AG04450 (cell line): Measurements from ENCODE around the gene TEX10. TPM values are rescaled to one million over a fixed set of nuclear protein-coding genes. Genes with fewer than 3 reads are reported as not detected.

Experiments used
- CTCF ChIA-PET: fragments of 300-600, 350-600 bp; formaldehyde crosslinking; extraction: SDS; loops from one replicate; lab custom pipeline; 2022; ENCODE audit warnings: antibody characterized with exemption, inconsistent platforms; lab: Charles Lee
- POLR2A ChIA-PET: fragments of 350-600 bp; formaldehyde crosslinking; extraction: SDS; loops from one replicate; lab custom pipeline; 2021; ENCODE audit warnings: antibody characterized with exemption, inconsistent platforms; lab: Yijun Ruan, JAX
- DNase-seq: peaks from one replicate; pipeline ENCODE4 v3.0.0-alpha.2; 2011; ENCODE audit warnings: low read depth, low spot score
- H3K27ac ChIP-seq: one replicate; pipeline ENCODE4 v1.5.1; 2012; ENCODE audit warnings: low read depth, low read length, control low read depth
- H3K27me3 ChIP-seq: one replicate; pipeline ENCODE4 v1.6.0; 2012; ENCODE audit warnings: low read length; ENCODE audit not compliant: control insufficient read depth, insufficient read depth
- H3K4me3 ChIP-seq: 2 replicates; pipeline ENCODE4 v1.5.1; 2011; ENCODE audit warnings: mild to moderate bottlenecking, low read depth, low read length, control low read depth
- H3K9me3 ChIP-seq: 2 replicates; pipeline ENCODE4 v1.5.1; 2012; ENCODE audit warnings: low read length; ENCODE audit not compliant: control insufficient read depth, insufficient read depth
- polyA plus RNA-seq: library from polyadenylated mRNA; depleted of rRNA; stranded (reverse); fragments of >200 nt; gene quantifications from 2 replicates; pipeline ENCODE4 v1.2.3, GENCODE V29; 2011
- TF ChIP-seq, protein P1 (sequence below): IDR thresholded peaks from 2 replicates; pipeline ENCODE4 v1.5.1; 2011; ENCODE audit warnings: low read depth, low read length, control low read depth, inconsistent platforms

The TEX10 gene
- polyA plus RNA-seq, 1 experiment: 31.5 TPM

GRCh38 chr9:100285601-100286000 is 67.1 kb downstream of the TEX10 start:
- Histone ChIP-seq H3K4me3 (no peak overlapping the region), H3K27me3 (no peaks in the 10 kb centered on the region), H3K9me3 (peaks cover 4% of the 10 kb centered on the region; the same call in 1 of the 2 replicates), H3K27ac (no peak overlapping the region)
- ChIA-PET CTCF (interaction anchor here (1.0 to 1.6 kb wide), 2 partner anchors 11 to 38 kb away, joined by 3 to 7 read pairs; no protein-coding TSS in a partner anchor), POLR2A (no interaction called here)
- no peak for DNase-seq
- TF ChIP-seq, protein P1, sequence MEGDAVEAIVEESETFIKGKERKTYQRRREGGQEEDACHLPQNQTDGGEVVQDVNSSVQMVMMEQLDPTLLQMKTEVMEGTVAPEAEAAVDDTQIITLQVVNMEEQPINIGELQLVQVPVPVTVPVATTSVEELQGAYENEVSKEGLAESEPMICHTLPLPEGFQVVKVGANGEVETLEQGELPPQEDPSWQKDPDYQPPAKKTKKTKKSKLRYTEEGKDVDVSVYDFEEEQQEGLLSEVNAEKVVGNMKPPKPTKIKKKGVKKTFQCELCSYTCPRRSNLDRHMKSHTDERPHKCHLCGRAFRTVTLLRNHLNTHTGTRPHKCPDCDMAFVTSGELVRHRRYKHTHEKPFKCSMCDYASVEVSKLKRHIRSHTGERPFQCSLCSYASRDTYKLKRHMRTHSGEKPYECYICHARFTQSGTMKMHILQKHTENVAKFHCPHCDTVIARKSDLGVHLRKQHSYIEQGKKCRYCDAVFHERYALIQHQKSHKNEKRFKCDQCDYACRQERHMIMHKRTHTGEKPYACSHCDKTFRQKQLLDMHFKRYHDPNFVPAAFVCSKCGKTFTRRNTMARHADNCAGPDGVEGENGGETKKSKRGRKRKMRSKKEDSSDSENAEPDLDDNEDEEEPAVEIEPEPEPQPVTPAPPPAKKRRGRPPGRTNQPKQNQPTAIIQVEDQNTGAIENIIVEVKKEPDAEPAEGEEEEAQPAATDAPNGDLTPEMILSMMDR: no peak

DNA sequence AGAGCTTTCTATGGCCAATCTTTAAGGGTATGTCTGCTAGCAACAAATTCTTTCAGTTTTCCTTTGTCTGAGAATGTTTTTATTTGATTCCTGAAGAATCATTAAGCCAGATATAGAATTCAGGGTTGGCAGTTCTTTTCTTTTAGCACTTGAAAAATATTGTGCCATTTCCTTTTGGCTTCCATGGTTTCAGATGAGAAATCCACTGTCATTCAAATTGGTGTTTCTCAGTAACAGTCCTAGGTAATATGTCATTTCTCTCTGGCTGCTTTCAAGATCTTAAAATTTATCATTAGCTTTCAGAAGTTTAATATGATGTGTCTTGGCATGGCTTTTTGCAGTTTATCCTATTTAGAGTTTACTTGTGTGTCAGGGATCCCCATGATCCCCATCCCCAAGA is 67.7 kb downstream of the TEX10 start:
- peaks cover 4% of the 10 kb centered on the region; the same call in 1 of the 2 replicates for H3K9me3 ChIP-seq
- ChIA-PET CTCF (interaction anchor here (1.0 to 1.6 kb wide), 2 partner anchors 11 to 39 kb away, joined by 3 to 7 read pairs; no protein-coding TSS in a partner anchor), POLR2A (no interaction called here)
- H3K4me3 ChIP-seq: no peak overlapping the region
- TF ChIP-seq, protein P1: no peak
- no peak for DNase-seq
- H3K27me3 ChIP-seq: no peaks in the 10 kb centered on the region
- H3K27ac ChIP-seq: no peak overlapping the region

- no peak overlapping the region for H3K27ac ChIP-seq
- TF ChIP-seq, protein P1: no peak
- DNase-seq: no peak
- ChIA-PET POLR2A (no interaction called here), CTCF (no interaction called here)
- no peaks in the 10 kb centered on the region for H3K27me3 ChIP-seq
- H3K9me3 ChIP-seq: peaks cover 4% of the 10 kb centered on the region; the same call in 1 of the 2 replicates
- no peak overlapping the region for H3K4me3 ChIP-seq
These were observed 68.5 kb downstream of the TEX10 start for GRCh38 chr9:100284247-100284646.

DNA sequence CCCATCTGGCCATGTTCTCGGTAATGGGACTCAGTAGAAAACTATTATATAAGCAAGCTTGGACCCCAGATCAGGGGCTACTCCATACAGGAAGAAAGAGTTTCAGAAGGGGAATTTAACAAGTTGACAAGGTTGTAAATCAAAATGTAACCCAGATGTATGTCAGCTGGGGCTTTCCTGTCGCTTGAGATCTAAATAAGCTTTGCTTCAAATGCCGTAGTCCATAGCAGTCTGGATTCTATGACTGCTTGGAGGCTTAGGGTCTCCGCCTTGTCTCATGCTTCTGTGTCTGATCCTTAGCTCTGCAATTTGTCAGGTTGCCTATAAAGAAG is 70.4 kb downstream of the TEX10 start:
- Histone ChIP-seq H3K27ac (no peak overlapping the region), H3K9me3 (peaks cover 4% of the 10 kb centered on the region; the same call in 1 of the 2 replicates), H3K27me3 (no peaks in the 10 kb centered on the region), H3K4me3 (no peak overlapping the region)
- ChIA-PET POLR2A (no interaction called here), CTCF (no interaction called here)
- TF ChIP-seq, protein P1: no peak
- no peak for DNase-seq

- ChIA-PET CTCF (no interaction called here), POLR2A (no interaction called here)
- no peak overlapping the region for H3K4me3 ChIP-seq
- TF ChIP-seq, protein P1: no peak
- no peak for DNase-seq
- peaks cover 4% of the 10 kb centered on the region; the same call in 1 of the 2 replicates for H3K9me3 ChIP-seq
- H3K27ac ChIP-seq: no peak overlapping the region
- H3K27me3 ChIP-seq: no peaks in the 10 kb centered on the region
These were observed 70.9 kb downstream of the TEX10 start for GRCh38 chr9:100281676-100282387.
